Neural cell (in vitro differentiated cells): ENCODE measurements around the gene FHL2. TPM values are rescaled to one million over a fixed set of nuclear protein-coding genes. Genes with fewer than 3 reads are reported as not detected.

ENCODE experiments used
- H2AFZ ChIP-seq: fragments of 200-600, 300-800 bp; sonication (generic), shearing (Covaris generic); 2 replicates; pipeline ENCODE4 v1.6.0; 2014; ENCODE audit warnings: low read depth, mild to moderate bottlenecking, antibody characterized with exemption, low read length, moderate library complexity
- H3F3A ChIP-seq: fragments of 200-600 bp; shearing (Covaris generic); 2 replicates; pipeline ENCODE4 v1.6.1; 2016; ENCODE audit warnings: mild to moderate bottlenecking, moderate library complexity, mixed read lengths, antibody characterized with exemption, low read length; ENCODE audit not compliant: insufficient read depth, poor library complexity, severe bottlenecking
- H3K27ac ChIP-seq: fragments of 200-600, 300-800 bp; sonication (generic), shearing (Covaris generic); 2 replicates; pipeline ENCODE4 v1.5.1; 2014; ENCODE audit warnings: mild to moderate bottlenecking, low read length, moderate library complexity
- H3K27me3 ChIP-seq: fragments of 300-800, 200-600 bp; sonication (generic), shearing (Covaris generic); 2 replicates; pipeline ENCODE4 v1.6.0; 2014; ENCODE audit warnings: mild to moderate bottlenecking, low read depth, low read length, moderate library complexity; ENCODE audit not compliant: insufficient read depth
- H3K36me3 ChIP-seq: fragments of 300-800, 200-600 bp; sonication (generic), shearing (Covaris generic); 2 replicates; pipeline ENCODE4 v1.5.1; 2014; ENCODE audit warnings: mild to moderate bottlenecking, antibody characterized with exemption, low read length, moderate library complexity; ENCODE audit not compliant: insufficient read depth
- H3K4me2 ChIP-seq: fragments of 300-800, 200-600 bp; sonication (generic), shearing (Covaris generic); 2 replicates; pipeline ENCODE4 v1.6.0; 2014; ENCODE audit warnings: mild to moderate bottlenecking, low read length
- H3K4me3 ChIP-seq: fragments of 300-800, 200-600 bp; sonication (generic), shearing (Covaris generic); 2 replicates; pipeline ENCODE4 v1.5.1; 2014; ENCODE audit warnings: mild to moderate bottlenecking, low read length, moderate library complexity
- H3K79me2 ChIP-seq: fragments of 200-600 bp; shearing (Covaris generic); replicated peaks from 2 replicates; pipeline ENCODE4 v1.6.0; 2014; ENCODE audit warnings: mild to moderate bottlenecking, low read length, moderate library complexity; ENCODE audit not compliant: insufficient read depth
- H3K9ac ChIP-seq: fragments of 300-800, 200-600 bp; sonication (generic), shearing (Covaris generic); 2 replicates; pipeline ENCODE4 v1.6.1; 2016; ENCODE audit warnings: mild to moderate bottlenecking, low read length, mixed read lengths
- H3K9me2 ChIP-seq: fragments of 200-600 bp; shearing (Covaris generic); 2 replicates; pipeline ENCODE4 v1.6.1; 2016; ENCODE audit warnings: mild to moderate bottlenecking, low read length, mixed read lengths; ENCODE audit not compliant: insufficient read depth
- H3K9me3 ChIP-seq: fragments of 200-600, 300-800 bp; sonication (generic), shearing (Covaris generic); 2 replicates; pipeline ENCODE4 v1.6.1; 2016; ENCODE audit warnings: mild to moderate bottlenecking, mixed run types, low read length, moderate library complexity, mixed read lengths
- H4K20me1 ChIP-seq: fragments of 200-600 bp; shearing (Covaris generic); 2 replicates; pipeline ENCODE4 v1.6.1; 2016; ENCODE audit warnings: mild to moderate bottlenecking, mixed run types; ENCODE audit not compliant: insufficient read depth
- EP300 ChIP-seq: fragments of 450-650 bp; conservative IDR thresholded peaks from 2 replicates; pipeline ENCODE4 v1.6.1; 2014; ENCODE audit warnings: antibody characterized with exemption, mild to moderate bottlenecking, moderate library complexity; ENCODE audit not compliant: poor library complexity, severe bottlenecking
- EZH2 ChIP-seq: fragments of 200-600, 300-800 bp; shearing (Covaris generic), sonication (generic); IDR thresholded peaks from 2 replicates; pipeline ENCODE4 v1.6.1; 2014; ENCODE audit warnings: antibody characterized with exemption, low read length, borderline replicate concordance, mild to moderate bottlenecking; ENCODE audit not compliant: insufficient read depth, poor library complexity, severe bottlenecking
- MXI1 ChIP-seq: fragments of 450-650 bp; conservative IDR thresholded peaks from 2 replicates; pipeline ENCODE4 v1.6.1; 2014; ENCODE audit warnings: antibody characterized with exemption, mild to moderate bottlenecking; ENCODE audit not compliant: poor library complexity, severe bottlenecking
- POLR2AphosphoS5 ChIP-seq: IDR thresholded peaks from 2 replicates; pipeline ENCODE4 v1.6.1; 2012
- RAD21 ChIP-seq: fragments of 450-650 bp; conservative IDR thresholded peaks from 2 replicates; pipeline ENCODE4 v1.6.1; 2014; ENCODE audit warnings: antibody characterized with exemption, mild to moderate bottlenecking, moderate library complexity
- SMC3 ChIP-seq: fragments of 450-650 bp; conservative IDR thresholded peaks from 2 replicates; pipeline ENCODE4 v1.6.1; 2014; ENCODE audit warnings: antibody characterized with exemption, mild to moderate bottlenecking, moderate library complexity; ENCODE audit not compliant: poor library complexity
- TAF1 ChIP-seq: IDR thresholded peaks from 2 replicates; pipeline ENCODE4 v1.6.1; 2012; ENCODE audit warnings: low read depth
- polyA plus RNA-seq: library from polyadenylated mRNA; depleted of rRNA; stranded (reverse); fragments of >200 nt; gene quantifications from 2 replicates; pipeline ENCODE4 v1.2.3, GENCODE V29; 2014
- TF ChIP-seq, protein P1 (sequence below): IDR thresholded peaks from 2 replicates; pipeline ENCODE4 v1.6.1; 2012; ENCODE audit warnings: borderline replicate concordance
- TF ChIP-seq, protein P2 (sequence below): fragments of 450-650 bp; IDR thresholded peaks from 2 replicates; pipeline ENCODE4 v1.5.1; 2014; ENCODE audit warnings: antibody characterized with exemption, mild to moderate bottlenecking, moderate library complexity; ENCODE audit not compliant: poor library complexity, severe bottlenecking

FHL2 gene
- polyA plus RNA-seq, 1 donor from 2014 or later = 3.5 TPM

DNA sequence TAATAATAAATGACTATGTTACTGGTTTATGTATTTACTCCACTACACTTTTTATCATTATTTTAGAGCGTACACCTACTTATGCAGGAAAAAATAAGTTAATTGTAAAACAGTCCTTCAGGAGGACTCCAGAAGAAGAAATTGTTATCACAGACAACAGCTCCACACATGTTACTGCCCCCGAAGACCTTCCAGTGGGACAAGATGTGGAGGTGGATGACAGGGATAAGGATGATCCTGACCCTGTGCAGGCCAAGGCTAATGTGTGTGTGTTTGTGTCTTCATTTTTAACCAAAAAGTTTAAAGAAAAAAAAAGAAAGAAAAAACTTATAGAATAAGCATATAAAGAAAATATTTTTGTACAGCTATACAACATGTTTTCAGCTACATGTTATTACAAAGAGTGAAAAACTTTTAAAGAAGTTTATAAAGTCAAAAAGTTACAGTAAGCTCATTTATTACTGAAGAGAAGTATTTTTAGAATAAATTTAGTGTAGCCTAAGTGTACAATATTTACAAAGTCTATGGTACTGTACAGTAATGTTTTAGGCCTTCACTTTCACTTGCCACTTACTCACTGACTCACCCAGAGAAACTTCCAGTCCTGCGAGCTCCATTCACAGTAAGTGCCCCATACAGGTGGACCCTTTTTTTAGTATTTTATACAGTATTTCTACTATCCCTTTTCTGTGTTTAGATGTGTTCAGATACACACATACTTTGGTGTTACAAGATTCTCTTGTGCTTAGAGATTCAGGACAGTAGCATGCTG lies 76.8 kb downstream of the FHL2 start:
- Histone ChIP-seq H3K4me3 (no peak overlapping the region), H3F3A (no peaks in the 10 kb centered on the region), H3K9me2 (no peaks in the 10 kb centered on the region), H3K9me3 (no peaks in the 10 kb centered on the region), H3K36me3 (no peaks in the 10 kb centered on the region), H3K79me2 (peaks cover 7% of the 10 kb centered on the region), H3K9ac (no peak overlapping the region), H2AFZ (no peak overlapping the region), H3K4me2 (no peak overlapping the region), H3K27me3 (no peaks in the 10 kb centered on the region), H3K27ac (no peak overlapping the region), H4K20me1 (no peaks in the 10 kb centered on the region)
- no peak for TF ChIP-seq RAD21
- no peak for TF ChIP-seq MXI1
- no peak for TF ChIP-seq POLR2AphosphoS5
- no peak for TF ChIP-seq EP300
- no peak for TF ChIP-seq EZH2
- TF ChIP-seq, protein P1, sequence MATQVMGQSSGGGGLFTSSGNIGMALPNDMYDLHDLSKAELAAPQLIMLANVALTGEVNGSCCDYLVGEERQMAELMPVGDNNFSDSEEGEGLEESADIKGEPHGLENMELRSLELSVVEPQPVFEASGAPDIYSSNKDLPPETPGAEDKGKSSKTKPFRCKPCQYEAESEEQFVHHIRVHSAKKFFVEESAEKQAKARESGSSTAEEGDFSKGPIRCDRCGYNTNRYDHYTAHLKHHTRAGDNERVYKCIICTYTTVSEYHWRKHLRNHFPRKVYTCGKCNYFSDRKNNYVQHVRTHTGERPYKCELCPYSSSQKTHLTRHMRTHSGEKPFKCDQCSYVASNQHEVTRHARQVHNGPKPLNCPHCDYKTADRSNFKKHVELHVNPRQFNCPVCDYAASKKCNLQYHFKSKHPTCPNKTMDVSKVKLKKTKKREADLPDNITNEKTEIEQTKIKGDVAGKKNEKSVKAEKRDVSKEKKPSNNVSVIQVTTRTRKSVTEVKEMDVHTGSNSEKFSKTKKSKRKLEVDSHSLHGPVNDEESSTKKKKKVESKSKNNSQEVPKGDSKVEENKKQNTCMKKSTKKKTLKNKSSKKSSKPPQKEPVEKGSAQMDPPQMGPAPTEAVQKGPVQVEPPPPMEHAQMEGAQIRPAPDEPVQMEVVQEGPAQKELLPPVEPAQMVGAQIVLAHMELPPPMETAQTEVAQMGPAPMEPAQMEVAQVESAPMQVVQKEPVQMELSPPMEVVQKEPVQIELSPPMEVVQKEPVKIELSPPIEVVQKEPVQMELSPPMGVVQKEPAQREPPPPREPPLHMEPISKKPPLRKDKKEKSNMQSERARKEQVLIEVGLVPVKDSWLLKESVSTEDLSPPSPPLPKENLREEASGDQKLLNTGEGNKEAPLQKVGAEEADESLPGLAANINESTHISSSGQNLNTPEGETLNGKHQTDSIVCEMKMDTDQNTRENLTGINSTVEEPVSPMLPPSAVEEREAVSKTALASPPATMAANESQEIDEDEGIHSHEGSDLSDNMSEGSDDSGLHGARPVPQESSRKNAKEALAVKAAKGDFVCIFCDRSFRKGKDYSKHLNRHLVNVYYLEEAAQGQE = no peak
- no peak for TF ChIP-seq TAF1
- TF ChIP-seq, protein P2, sequence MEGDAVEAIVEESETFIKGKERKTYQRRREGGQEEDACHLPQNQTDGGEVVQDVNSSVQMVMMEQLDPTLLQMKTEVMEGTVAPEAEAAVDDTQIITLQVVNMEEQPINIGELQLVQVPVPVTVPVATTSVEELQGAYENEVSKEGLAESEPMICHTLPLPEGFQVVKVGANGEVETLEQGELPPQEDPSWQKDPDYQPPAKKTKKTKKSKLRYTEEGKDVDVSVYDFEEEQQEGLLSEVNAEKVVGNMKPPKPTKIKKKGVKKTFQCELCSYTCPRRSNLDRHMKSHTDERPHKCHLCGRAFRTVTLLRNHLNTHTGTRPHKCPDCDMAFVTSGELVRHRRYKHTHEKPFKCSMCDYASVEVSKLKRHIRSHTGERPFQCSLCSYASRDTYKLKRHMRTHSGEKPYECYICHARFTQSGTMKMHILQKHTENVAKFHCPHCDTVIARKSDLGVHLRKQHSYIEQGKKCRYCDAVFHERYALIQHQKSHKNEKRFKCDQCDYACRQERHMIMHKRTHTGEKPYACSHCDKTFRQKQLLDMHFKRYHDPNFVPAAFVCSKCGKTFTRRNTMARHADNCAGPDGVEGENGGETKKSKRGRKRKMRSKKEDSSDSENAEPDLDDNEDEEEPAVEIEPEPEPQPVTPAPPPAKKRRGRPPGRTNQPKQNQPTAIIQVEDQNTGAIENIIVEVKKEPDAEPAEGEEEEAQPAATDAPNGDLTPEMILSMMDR = no peak
- TF ChIP-seq SMC3 = no peak

DNA sequence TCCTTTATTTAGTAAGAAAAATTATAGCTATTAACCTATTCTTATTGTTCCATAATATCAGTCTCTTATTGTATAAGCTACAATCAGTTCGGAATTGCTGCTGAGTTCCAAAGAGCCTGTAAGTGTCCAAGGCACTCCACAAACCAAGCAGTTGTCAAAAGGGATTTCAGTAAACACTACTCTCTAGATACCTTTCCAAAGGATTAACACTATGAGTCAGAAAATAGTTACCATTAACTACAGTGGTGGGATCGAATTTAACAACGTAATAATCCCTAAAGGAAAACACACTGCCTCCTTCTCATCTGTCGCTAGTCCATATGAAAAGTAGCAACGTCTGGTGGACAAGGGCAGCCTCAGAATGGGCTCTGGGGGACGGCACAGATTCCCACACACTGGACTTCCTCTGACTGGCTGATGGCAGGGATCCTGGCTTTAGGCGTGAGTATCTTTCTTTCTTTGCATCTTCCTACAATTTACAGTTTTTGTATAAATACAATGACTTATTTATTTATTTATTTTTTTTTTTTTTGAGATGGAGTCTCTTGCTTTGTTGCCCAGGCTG lies 78.1 kb downstream of the FHL2 start:
- H4K20me1 ChIP-seq = no peaks in the 10 kb centered on the region
- H3K9me3 ChIP-seq = no peaks in the 10 kb centered on the region
- H3K9me2 ChIP-seq = no peaks in the 10 kb centered on the region
- H3K9ac ChIP-seq = no peak overlapping the region
- H3K4me2 ChIP-seq = no peak overlapping the region
- no peak overlapping the region for H3K4me3 ChIP-seq
- TF ChIP-seq MXI1 (no peak), SMC3 (no peak), POLR2AphosphoS5 (no peak), RAD21 (no peak), EP300 (no peak), TAF1 (no peak), EZH2 (no peak)
- TF ChIP-seq, protein P2 = no peak
- TF ChIP-seq, protein P1 = no peak
- no peak overlapping the region for H2AFZ ChIP-seq
- H3F3A ChIP-seq = no peaks in the 10 kb centered on the region
- H3K79me2 ChIP-seq = peaks cover 3% of the 10 kb centered on the region
- H3K36me3 ChIP-seq = no peaks in the 10 kb centered on the region
- no peak overlapping the region for H3K27ac ChIP-seq
- no peaks in the 10 kb centered on the region for H3K27me3 ChIP-seq
